ENCODE measurements around the gene ADGRG6.
A peak's percentile ranks its signal among the peaks of the same experiment; 100 is the strongest.

ADGRG6 gene

GRCh38 chr6:142307963-142308748, 6.3 kb downstream of the ADGRG6 start:
- WGBS, result 89% methylated on average over 2 of the region's 2 CpGs
- no peak overlapping the region for H2AK5ac ChIP-seq (ENCODE audit: low read length, severe bottlenecking)
- H2BK5ac ChIP-seq (ENCODE audit: low read depth, low read length, poor library complexity, severe bottlenecking), result no peak overlapping the region
- H3K4ac ChIP-seq (ENCODE audit: low read depth in 1 of 2, low read length in 2 of 2), result no peak overlapping the region
- no peaks in the 10 kb centered on the region for H3K36me3 ChIP-seq (ENCODE audit: control insufficient read depth in 1 of 2, insufficient read depth in 2 of 2, low read depth in 1 of 2, low read length in 2 of 2)
- no peak overlapping the region for H2BK15ac ChIP-seq (ENCODE audit: low read depth, poor library complexity, severe bottlenecking)
- no peaks in the 10 kb centered on the region for H3K79me1 ChIP-seq (replicated peaks; ENCODE audit: low read length, poor library complexity, severe bottlenecking)
- H2BK120ac ChIP-seq (ENCODE audit: low read depth, low read length), result no peak overlapping the region
- no peak overlapping the region for H2AFZ ChIP-seq (ENCODE audit: low read depth, low read length)
- no peak overlapping the region for H3K9ac ChIP-seq (ENCODE audit: low read length)
- DNase-seq, result no peak
- no peak overlapping the region for H4K8ac ChIP-seq (ENCODE audit: low read length)
- H4K91ac ChIP-seq (ENCODE audit: low read length), result no peak overlapping the region
- H3K18ac ChIP-seq (ENCODE audit: low read depth in 1 of 2, low read length in 2 of 2), result no peak overlapping the region
- H3K9me3 ChIP-seq (ENCODE audit: control insufficient read depth, low read length), result no peaks in the 10 kb centered on the region
- no peak overlapping the region for H3K23ac ChIP-seq (ENCODE audit: low read length in 2 of 2)
- peak overlapping the region in 1 of 2 experiments; percentile 39 for H2BK12ac ChIP-seq (ENCODE audit: low read length in 2 of 2)
- H3K27me3 ChIP-seq (ENCODE audit: control insufficient read depth in 1 of 2, insufficient read depth in 1 of 2, low read length in 2 of 2), result no peaks in the 10 kb centered on the region
- no peak overlapping the region for H3K4me2 ChIP-seq (ENCODE audit: low read length, poor library complexity, severe bottlenecking)
- no peak overlapping the region for H3K27ac ChIP-seq (ENCODE audit: low read length, poor library complexity, severe bottlenecking)
- no peak overlapping the region for H3K4me3 ChIP-seq (ENCODE audit: insufficient read depth in 1 of 2, low read depth in 1 of 2, low read length in 2 of 2)
- H3K4me1 ChIP-seq (ENCODE audit: control insufficient read depth, insufficient read depth, low read depth, low read length), result no peaks in the 10 kb centered on the region
- no peak overlapping the region for H3K14ac ChIP-seq (ENCODE audit: low read length in 2 of 2)

GRCh38 chr6:142309426-142309825, 7.6 kb downstream of the ADGRG6 start:
- DNase-seq, result no peak
- H2BK12ac ChIP-seq (ENCODE audit: low read length in 2 of 2), result no peak overlapping the region
- no peak overlapping the region for H3K18ac ChIP-seq (ENCODE audit: low read depth in 1 of 2, low read length in 2 of 2)
- no peaks in the 10 kb centered on the region for H3K9me3 ChIP-seq (ENCODE audit: control insufficient read depth, low read length)
- H4K91ac ChIP-seq (ENCODE audit: low read length), result no peak overlapping the region
- no peaks in the 10 kb centered on the region for H3K36me3 ChIP-seq (ENCODE audit: control insufficient read depth in 1 of 2, insufficient read depth in 2 of 2, low read depth in 1 of 2, low read length in 2 of 2)
- H3K14ac ChIP-seq (ENCODE audit: low read length in 2 of 2), result no peak overlapping the region
- H3K27me3 ChIP-seq (ENCODE audit: control insufficient read depth in 1 of 2, insufficient read depth in 1 of 2, low read length in 2 of 2), result no peaks in the 10 kb centered on the region
- no peak overlapping the region for H2BK120ac ChIP-seq (ENCODE audit: low read depth, low read length)
- no peak overlapping the region for H3K4me3 ChIP-seq (ENCODE audit: insufficient read depth in 1 of 2, low read depth in 1 of 2, low read length in 2 of 2)
- no peak overlapping the region for H3K27ac ChIP-seq (ENCODE audit: low read length, poor library complexity, severe bottlenecking)
- H2BK5ac ChIP-seq (ENCODE audit: low read depth, low read length, poor library complexity, severe bottlenecking), result no peak overlapping the region
- H3K79me1 ChIP-seq (replicated peaks; ENCODE audit: low read length, poor library complexity, severe bottlenecking), result no peaks in the 10 kb centered on the region
- no peak overlapping the region for H2AFZ ChIP-seq (ENCODE audit: low read depth, low read length)
- no peak overlapping the region for H3K4ac ChIP-seq (ENCODE audit: low read depth in 1 of 2, low read length in 2 of 2)
- H3K4me2 ChIP-seq (ENCODE audit: low read length, poor library complexity, severe bottlenecking), result no peak overlapping the region
- H2AK5ac ChIP-seq (ENCODE audit: low read length, severe bottlenecking), result no peak overlapping the region
- no peaks in the 10 kb centered on the region for H3K4me1 ChIP-seq (ENCODE audit: control insufficient read depth, insufficient read depth, low read depth, low read length)
- H4K8ac ChIP-seq (ENCODE audit: low read length), result no peak overlapping the region
- no peak overlapping the region for H2BK15ac ChIP-seq (ENCODE audit: low read depth, poor library complexity, severe bottlenecking)
- no peak overlapping the region for H3K9ac ChIP-seq (ENCODE audit: low read length)
- no peak overlapping the region for H3K23ac ChIP-seq (ENCODE audit: low read length in 2 of 2)
- WGBS, result 100% methylated on average over 1 of the region's 2 CpGs

- no peaks in the 10 kb centered on the region for H3K79me1 ChIP-seq (replicated peaks; ENCODE audit: low read length, poor library complexity, severe bottlenecking)
- no peak overlapping the region for H3K27ac ChIP-seq (ENCODE audit: low read length, poor library complexity, severe bottlenecking)
- no peaks in the 10 kb centered on the region for H3K36me3 ChIP-seq (ENCODE audit: control insufficient read depth in 1 of 2, insufficient read depth in 2 of 2, low read depth in 1 of 2, low read length in 2 of 2)
- peak; percentile 84 for DNase-seq
- no peak overlapping the region for H3K4ac ChIP-seq (ENCODE audit: low read depth in 1 of 2, low read length in 2 of 2)
- no peak overlapping the region for H3K4me3 ChIP-seq (ENCODE audit: insufficient read depth in 1 of 2, low read depth in 1 of 2, low read length in 2 of 2)
- no peaks in the 10 kb centered on the region for H3K4me1 ChIP-seq (ENCODE audit: control insufficient read depth, insufficient read depth, low read depth, low read length)
- no peak overlapping the region for H3K23ac ChIP-seq (ENCODE audit: low read length in 2 of 2)
- no peak overlapping the region for H4K91ac ChIP-seq (ENCODE audit: low read length)
- no peak overlapping the region for H2AFZ ChIP-seq (ENCODE audit: low read depth, low read length)
- no peaks in the 10 kb centered on the region for H3K27me3 ChIP-seq (ENCODE audit: control insufficient read depth in 1 of 2, insufficient read depth in 1 of 2, low read length in 2 of 2)
- H3K9ac ChIP-seq (ENCODE audit: low read length), result peak overlapping the region; percentile 60
- H4K8ac ChIP-seq (ENCODE audit: low read length), result no peak overlapping the region
- no peak overlapping the region for H3K4me2 ChIP-seq (ENCODE audit: low read length, poor library complexity, severe bottlenecking)
- H3K9me3 ChIP-seq (ENCODE audit: control insufficient read depth, low read length), result no peaks in the 10 kb centered on the region
- no peak overlapping the region for H2BK5ac ChIP-seq (ENCODE audit: low read depth, low read length, poor library complexity, severe bottlenecking)
- no peak overlapping the region for H2AK5ac ChIP-seq (ENCODE audit: low read length, severe bottlenecking)
- no peak overlapping the region for H2BK120ac ChIP-seq (ENCODE audit: low read depth, low read length)
- no peak overlapping the region for H2BK15ac ChIP-seq (ENCODE audit: low read depth, poor library complexity, severe bottlenecking)
- no peak overlapping the region for H3K18ac ChIP-seq (ENCODE audit: low read depth in 1 of 2, low read length in 2 of 2)
- H2BK12ac ChIP-seq (ENCODE audit: low read length in 2 of 2), result no peak overlapping the region
- no peak overlapping the region for H3K14ac ChIP-seq (ENCODE audit: low read length in 2 of 2)
- 30% methylated on average over 2 of the region's 2 CpGs for WGBS
These were observed 11.5 kb downstream of the ADGRG6 start for GRCh38 chr6:142313284-142313683.

GRCh38 chr6:142316791-142317368, 15.1 kb downstream of the ADGRG6 start:
- Histone ChIP-seq H3K14ac (ENCODE audit: low read length in 2 of 2) (no peak overlapping the region), H3K9ac (ENCODE audit: low read length) (no peak overlapping the region), H3K4me2 (ENCODE audit: low read length, poor library complexity, severe bottlenecking) (no peak overlapping the region), H2BK12ac (ENCODE audit: low read length in 2 of 2) (no peak overlapping the region), H3K4me3 (ENCODE audit: insufficient read depth in 1 of 2, low read depth in 1 of 2, low read length in 2 of 2) (no peak overlapping the region), H3K9me3 (ENCODE audit: control insufficient read depth, low read length) (no peaks in the 10 kb centered on the region), H4K91ac (ENCODE audit: low read length) (no peak overlapping the region), H3K27me3 (ENCODE audit: control insufficient read depth in 1 of 2, insufficient read depth in 1 of 2, low read length in 2 of 2) (no peaks in the 10 kb centered on the region), H3K4ac (ENCODE audit: low read depth in 1 of 2, low read length in 2 of 2) (no peak overlapping the region), H3K18ac (ENCODE audit: low read depth in 1 of 2, low read length in 2 of 2) (no peak overlapping the region), H2BK5ac (ENCODE audit: low read depth, low read length, poor library complexity, severe bottlenecking) (no peak overlapping the region), H3K27ac (ENCODE audit: low read length, poor library complexity, severe bottlenecking) (no peak overlapping the region), H4K8ac (ENCODE audit: low read length) (no peak overlapping the region), H3K36me3 (ENCODE audit: control insufficient read depth in 1 of 2, insufficient read depth in 2 of 2, low read depth in 1 of 2, low read length in 2 of 2) (no peaks in the 10 kb centered on the region), H2BK15ac (ENCODE audit: low read depth, poor library complexity, severe bottlenecking) (no peak overlapping the region), H3K4me1 (ENCODE audit: control insufficient read depth, insufficient read depth, low read depth, low read length) (no peaks in the 10 kb centered on the region), H3K23ac (ENCODE audit: low read length in 2 of 2) (no peak overlapping the region), H3K79me1 (replicated peaks; ENCODE audit: low read length, poor library complexity, severe bottlenecking) (no peaks in the 10 kb centered on the region), H2AK5ac (ENCODE audit: low read length, severe bottlenecking) (no peak overlapping the region), H2BK120ac (ENCODE audit: low read depth, low read length) (no peak overlapping the region), H2AFZ (ENCODE audit: low read depth, low read length) (no peak overlapping the region)
- DNase-seq, result no peak
- WGBS, result no CpG with 5 or more reads among the region's 1 CpG
